HepG2 (cell line): Measurements from ENCODE around the gene CDKL5. TPM values are rescaled to one million over a fixed set of nuclear protein-coding genes. Genes with fewer than 3 reads are reported as not detected.
"Not testable (repeated sequence)": the region's sequence is repeated elsewhere in the genome, so short reads cannot be mapped to it uniquely, and the experiment has no call there.

Experiments used
- ATAC-seq: fragments of 200-7000 bp; cut with Tn5 transposase; 3 replicates; pipeline ENCODE4 v1.9.1; 2020; ENCODE audit warnings: mild to moderate bottlenecking, moderate library complexity
- BruUV-seq: library from RNA; stranded (reverse); fragments of 400-500 nt; replicated peaks from 2 replicates; lab custom pipeline; 2021; lab: Mats Ljungman, UMichigan
- CTCF ChIA-PET: fragments of 300-600 bp; formaldehyde crosslinking; extraction: SDS; loops from one replicate; lab custom pipeline; 2021; ENCODE audit warnings: low total read pairs, inconsistent platforms, low intra/inter-chr PET ratio; lab: Yijun Ruan, JAX
- POLR2A ChIA-PET: fragments of 350-600 bp; sonication (Branson Sonifier 250); formaldehyde crosslinking; loops from one replicate; lab custom pipeline; 2020; ENCODE audit warnings: antibody characterized with exemption, inconsistent platforms; lab: Yijun Ruan, JAX
- DNase-seq: peaks from one replicate; pipeline ENCODE4 v3.0.0-alpha.2; 2015; ENCODE audit warnings: low spot score
- FAIRE-seq: peaks from 3 replicates; lab custom pipeline; 2011; peaks lifted over from hg19 to GRCh38; lab: Jason Lieb, UNC
- H2AFZ ChIP-seq: one replicate; pipeline ENCODE4 v1.6.1; 2011; ENCODE audit warnings: low read length, inconsistent platforms
- H3K27ac ChIP-seq: fragments of 300-600 bp; 3 replicates; pipeline ENCODE4 v1.8.0; 2011; ENCODE audit warnings: mixed run types, mild to moderate bottlenecking, mixed read lengths, low read length, inconsistent platforms; ENCODE audit not compliant: insufficient read depth; ENCODE audit errors: extremely low read length
- H3K27me3 ChIP-seq, 2 experiments: fragments of 200-600 bp in 1 of 2; 2 replicates in 1 of 2; 3 replicates in 1 of 2; pipeline versions ENCODE4 v1.6.0 to v1.8.0; 2011; ENCODE audit warnings: low read length in 2 of 2, mild to moderate bottlenecking in 2 of 2, moderate library complexity in 2 of 2, inconsistent platforms in 1 of 2; ENCODE audit not compliant: insufficient read depth in 2 of 2, control insufficient read depth in 1 of 2
- H3K36me3 ChIP-seq, 2 experiments: fragments of 200-600 bp in 1 of 2; replicated peaks in 1 of 2; 2 replicates in 1 of 2; 3 replicates in 1 of 2; pipeline versions ENCODE4 v1.5.1 to v1.8.0; 2011; ENCODE audit warnings: low read length in 2 of 2, inconsistent platforms in 1 of 2; ENCODE audit not compliant: insufficient read depth in 2 of 2, control insufficient read depth in 1 of 2
- H3K4me1 ChIP-seq: 2 replicates; pipeline ENCODE4 v1.5.1; 2012; ENCODE audit warnings: low read length, inconsistent platforms; ENCODE audit not compliant: insufficient read depth
- H3K4me2 ChIP-seq: 2 replicates; pipeline ENCODE4 v1.6.0; 2011; ENCODE audit warnings: low read depth, low read length, inconsistent platforms
- H3K4me3 ChIP-seq, 3 experiments: fragments of 200-600 bp in 1 of 3; sonication (generic), shearing (Covaris generic) in 1 of 3; replicated peaks in 1 of 3; 2 replicates each; pipeline ENCODE4 v1.5.1; 2011 to 2016; ENCODE audit warnings: low read length in 3 of 3, inconsistent platforms in 2 of 3, low read depth in 2 of 3, mild to moderate bottlenecking in 2 of 3, control low read depth in 1 of 3, mixed read lengths in 1 of 3; ENCODE audit not compliant: insufficient read depth in 1 of 3
- H3K79me2 ChIP-seq: one replicate; pipeline ENCODE4 v1.6.1; 2011; ENCODE audit warnings: low read length, inconsistent platforms; ENCODE audit not compliant: insufficient read depth
- H3K9ac ChIP-seq: 2 replicates; pipeline ENCODE4 v1.6.0; 2011; ENCODE audit warnings: mild to moderate bottlenecking, low read depth, low read length, inconsistent platforms; ENCODE audit not compliant: insufficient read depth
- H3K9me3 ChIP-seq: 2 replicates; pipeline ENCODE4 v1.5.1; 2012; ENCODE audit warnings: mild to moderate bottlenecking, low read length
- H4K20me1 ChIP-seq: 2 replicates; pipeline ENCODE4 v1.6.0; 2011; ENCODE audit warnings: inconsistent platforms, mild to moderate bottlenecking, low read length, moderate library complexity; ENCODE audit not compliant: insufficient read depth
- ARNT2 ChIP-seq: sonication (generic); formaldehyde crosslinking; IDR thresholded peaks from 2 replicates; pipeline ENCODE4 v1.8.0; 2022; ENCODE audit warnings: mild to moderate bottlenecking, low read depth, missing genetic modification reagents, moderate library complexity
- ATRX ChIP-seq: sonication (generic); formaldehyde crosslinking; IDR thresholded peaks from 2 replicates; pipeline ENCODE4 v1.4.0; 2020; ENCODE audit warnings: missing genetic modification reagents, borderline replicate concordance
- CHD4 ChIP-seq: fragments of 200-600 bp; sonication (generic); IDR thresholded peaks from 2 replicates; pipeline ENCODE4 v1.7.0; 2017; ENCODE audit warnings: mild to moderate bottlenecking, low read length, borderline replicate concordance
- FOSL1 ChIP-seq: sonication (generic); formaldehyde crosslinking; IDR thresholded peaks from 2 replicates; pipeline ENCODE4 v1.9.0; 2021; ENCODE audit warnings: missing genetic modification reagents, borderline replicate concordance
- KLF11 ChIP-seq: IDR thresholded peaks from 2 replicates; pipeline ENCODE4 v1.6.1; 2016; ENCODE audit warnings: missing compliant biosample characterization
- MTA3 ChIP-seq: sonication (generic); formaldehyde crosslinking; IDR thresholded peaks from 2 replicates; pipeline ENCODE4 v1.4.0; 2020; ENCODE audit warnings: missing genetic modification reagents
- NFRKB ChIP-seq: fragments of 450-650 bp; IDR thresholded peaks from 2 replicates; pipeline ENCODE4 v1.6.1; 2017
- RNF2 ChIP-seq: fragments of 450-650 bp; conservative IDR thresholded peaks from 2 replicates; pipeline ENCODE4 v1.6.1; 2016; ENCODE audit warnings: low read depth
- SIN3A ChIP-seq: IDR thresholded peaks from 2 replicates; pipeline ENCODE4 v1.6.1; 2011; ENCODE audit warnings: low read depth, mild to moderate bottlenecking, control low read depth, low read length, borderline replicate concordance
- ZNF543 ChIP-seq: sonication (generic); formaldehyde crosslinking; IDR thresholded peaks from 2 replicates; pipeline ENCODE4 v1.4.0; 2020; ENCODE audit warnings: mild to moderate bottlenecking, missing genetic modification reagents
- ZNF614 ChIP-seq: IDR thresholded peaks from 2 replicates; pipeline ENCODE4 v1.6.1; 2018; ENCODE audit warnings: missing biosample characterization, missing genetic modification reagents, inconsistent platforms, borderline replicate concordance
- WGBS: methylation state at CpG from one replicate; pipeline ENCODE4 v1.1.6; 2017; ENCODE audit warnings: low lambda C conversion rate; 5-methylcytosine and 5-hydroxymethylcytosine counted together
- in situ Hi-C: cut with HindIII; loops from 2 replicates; pipeline ENCODE4 v1.10.0; 2017; ENCODE audit warnings: low pct_unique_long_range_greater_than_20kb; ENCODE audit not compliant: extremely low pct_ligation_motif_present
- intact Hi-C: fragments of 100-400 bp; cut with micrococcal nuclease; formaldehyde crosslinking; loops from one replicate; pipeline ENCODE4 v1.10.0; 2022; ENCODE audit not compliant: unreplicated experiment
- polyA plus RNA-seq, 8 experiments: library from polyadenylated mRNA; depleted of rRNA in 3 of 8; stranded (reverse) in 7 of 8; unstranded in 1 of 8; fragments of >200 nt; fragmentation: Illumina TruSeq in 4 of 8; extraction: Trizol in 4 of 8; gene quantifications; 2 replicates each; pipeline versions ENCODE4 v1.2.1 to v1.2.3, GENCODE V29; 2011 to 2016; ENCODE audit warnings: low read depth in 4 of 8, missing spikeins in 1 of 8, mixed read lengths in 1 of 8; ENCODE audit not compliant: insufficient read depth in 1 of 8
- total RNA-seq, 5 experiments: library from RNA; depleted of rRNA; stranded (reverse); fragments of >200 nt; fragmentation: Illumina TruSeq; extraction: Trizol; gene quantifications; 2 replicates each; pipeline ENCODE4 v1.2.3, GENCODE V29; 2016; ENCODE audit warnings: low read depth in 1 of 5

CDKL5 gene
- total and polyA plus RNA-seq, 2 of the 13 experiments (the other 11 are each of a cell fraction or from before 2014, with no cell fraction given) = 2.8 to 7.0 TPM

GRCh38 chrX:18582910-18583493 lies 157.6 kb downstream of the CDKL5 start (continued):
- TF ChIP-seq ZNF614 (no peak), FOSL1 (no peak), RNF2 (no peak), ATRX (CRISPR knock-in tag) (no peak), KLF11 (CRISPR knock-in tag) (no peak), ARNT2 (CRISPR knock-in tag) (no peak)

GRCh38 chrX:18589292-18589691 lies 163.9 kb downstream of the CDKL5 start:
- in situ Hi-C loops, H3K27me3 ChIP-seq, H4K20me1 ChIP-seq, H3K79me2 ChIP-seq, H3K9me3 ChIP-seq, H3K9ac ChIP-seq, ATAC-seq, DNase-seq, CTCF ChIA-PET, H3K4me3 ChIP-seq, H3K4me2 ChIP-seq, H3K36me3 ChIP-seq, H2AFZ ChIP-seq, BruUV-seq, POLR2A ChIA-PET, H3K27ac ChIP-seq, intact Hi-C loops, FAIRE-seq: not testable (repeated sequence)
- WGBS = 86% methylated on average over 1 of the region's 1 CpG
- peaks cover 11% of the 10 kb centered on the region; the same call in 1 of the 2 replicates for H3K4me1 ChIP-seq

GRCh38 chrX:18591834-18592233 lies 166.4 kb downstream of the CDKL5 start:
- ChIA-PET CTCF (no interaction called here), POLR2A (no interaction called here)
- TF ChIP-seq ZNF543 = no peak
- no peak for TF ChIP-seq MTA3 (CRISPR knock-in tag)
- TF ChIP-seq SIN3A = no peak
- TF ChIP-seq CHD4 = no peak
- TF ChIP-seq NFRKB = no peak
- ATAC-seq (no peak), FAIRE-seq (peak; percentile 37), DNase-seq (no peak)
- Histone ChIP-seq H3K27ac (no peak overlapping the region), H3K79me2 (no peaks in the 10 kb centered on the region), H4K20me1 (no peaks in the 10 kb centered on the region), H3K4me1 (peaks cover 11% of the 10 kb centered on the region; the same call in 1 of the 2 replicates), H3K4me2 (no peak overlapping the region), H3K9ac (no peak overlapping the region), H3K4me3 (no peak overlapping the region), H3K27me3 (no peaks in the 10 kb centered on the region), H3K9me3 (no peaks in the 10 kb centered on the region), H2AFZ (no peak overlapping the region), H3K36me3 (0 out of 5 replicates have a peak, but pooled peaks cover 0 to 4% of the 10 kb centered on the region in 2 experiments)
- in situ Hi-C loops (no loop called here), intact Hi-C loops (no loop called here)
- no TSS peak for BruUV-seq
- WGBS = 95% methylated on average over 2 of the region's 2 CpGs
